ENCODE data around the gene DNPH1.

DNA sequence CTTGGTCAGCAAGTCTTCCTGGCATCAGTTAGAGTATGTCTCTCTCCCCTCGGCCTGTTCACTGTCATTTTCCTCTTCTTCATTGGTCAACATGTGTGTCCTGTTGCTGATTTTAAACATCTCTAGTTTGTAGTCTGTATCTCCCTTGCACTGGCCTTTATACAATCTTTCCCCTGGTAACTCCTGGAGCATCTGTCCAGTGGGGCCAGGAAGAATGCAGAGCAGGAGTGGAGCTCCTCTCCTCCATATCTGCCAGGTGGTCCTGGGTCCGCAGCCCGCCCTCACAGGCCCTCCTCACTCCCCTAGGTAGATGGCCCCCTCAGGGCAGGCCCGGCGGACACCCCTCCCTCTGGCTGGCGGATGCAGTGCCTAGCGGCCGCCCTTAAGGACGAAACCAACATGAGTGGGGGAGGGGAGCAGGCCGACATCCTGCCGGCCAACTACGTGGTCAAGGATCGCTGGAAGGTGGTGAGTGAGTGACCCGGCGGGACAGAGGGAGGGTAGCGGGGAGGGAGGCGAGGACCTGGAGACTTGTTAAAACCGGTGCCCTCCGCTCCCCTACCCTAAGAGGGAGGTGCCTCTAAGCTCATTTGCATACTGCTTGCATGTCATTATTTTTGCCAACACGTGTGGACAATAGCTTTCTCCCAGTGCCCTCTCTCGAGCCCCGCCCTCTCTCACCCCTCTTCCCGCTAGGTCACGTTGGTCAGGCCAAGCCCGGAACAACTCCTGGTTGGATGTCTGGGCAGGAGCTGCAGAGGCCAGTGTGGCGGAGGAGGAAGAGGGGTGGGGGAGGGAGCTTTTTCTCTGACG lies 17.2 kb upstream of the DNPH1 start:
- TF ChIP-seq POLR2AphosphoS5 (IDR thresholded peaks at IDR 0.05) = no peak
- TF ChIP-seq, protein P1, sequence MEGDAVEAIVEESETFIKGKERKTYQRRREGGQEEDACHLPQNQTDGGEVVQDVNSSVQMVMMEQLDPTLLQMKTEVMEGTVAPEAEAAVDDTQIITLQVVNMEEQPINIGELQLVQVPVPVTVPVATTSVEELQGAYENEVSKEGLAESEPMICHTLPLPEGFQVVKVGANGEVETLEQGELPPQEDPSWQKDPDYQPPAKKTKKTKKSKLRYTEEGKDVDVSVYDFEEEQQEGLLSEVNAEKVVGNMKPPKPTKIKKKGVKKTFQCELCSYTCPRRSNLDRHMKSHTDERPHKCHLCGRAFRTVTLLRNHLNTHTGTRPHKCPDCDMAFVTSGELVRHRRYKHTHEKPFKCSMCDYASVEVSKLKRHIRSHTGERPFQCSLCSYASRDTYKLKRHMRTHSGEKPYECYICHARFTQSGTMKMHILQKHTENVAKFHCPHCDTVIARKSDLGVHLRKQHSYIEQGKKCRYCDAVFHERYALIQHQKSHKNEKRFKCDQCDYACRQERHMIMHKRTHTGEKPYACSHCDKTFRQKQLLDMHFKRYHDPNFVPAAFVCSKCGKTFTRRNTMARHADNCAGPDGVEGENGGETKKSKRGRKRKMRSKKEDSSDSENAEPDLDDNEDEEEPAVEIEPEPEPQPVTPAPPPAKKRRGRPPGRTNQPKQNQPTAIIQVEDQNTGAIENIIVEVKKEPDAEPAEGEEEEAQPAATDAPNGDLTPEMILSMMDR (IDR thresholded peaks at IDR 0.05) = no peak
- no peak for TF ChIP-seq POLR2A (IDR thresholded peaks at IDR 0.05)

All from breast epithelium (tissue), 3 donors.